Stimulated activated CD4-positive, alpha-beta T cell treated with anti-CD3 and anti-CD28 coated beads, Interleukin-15, amount 100 ng/mL, for 48 hours (primary cell): Measurements from ENCODE around the gene EFNA1.
A peak's percentile ranks its signal among the peaks of the same experiment; 100 is the strongest.
"Not testable (repeated sequence)": the region's sequence is repeated elsewhere in the genome, so short reads cannot be mapped to it uniquely, and the experiment has no call there.

ENCODE experiments used
- DNase-seq, 2 donors: peaks; one replicate each; pipeline ENCODE4 v3.0.0-alpha.2; 2020; ENCODE audit warnings: low read depth in 2 of 2

The EFNA1 gene

GRCh38 chr1:155145491-155145890 lies 17.8 kb downstream of the EFNA1 start:
- DNase-seq, result no peak

DNA sequence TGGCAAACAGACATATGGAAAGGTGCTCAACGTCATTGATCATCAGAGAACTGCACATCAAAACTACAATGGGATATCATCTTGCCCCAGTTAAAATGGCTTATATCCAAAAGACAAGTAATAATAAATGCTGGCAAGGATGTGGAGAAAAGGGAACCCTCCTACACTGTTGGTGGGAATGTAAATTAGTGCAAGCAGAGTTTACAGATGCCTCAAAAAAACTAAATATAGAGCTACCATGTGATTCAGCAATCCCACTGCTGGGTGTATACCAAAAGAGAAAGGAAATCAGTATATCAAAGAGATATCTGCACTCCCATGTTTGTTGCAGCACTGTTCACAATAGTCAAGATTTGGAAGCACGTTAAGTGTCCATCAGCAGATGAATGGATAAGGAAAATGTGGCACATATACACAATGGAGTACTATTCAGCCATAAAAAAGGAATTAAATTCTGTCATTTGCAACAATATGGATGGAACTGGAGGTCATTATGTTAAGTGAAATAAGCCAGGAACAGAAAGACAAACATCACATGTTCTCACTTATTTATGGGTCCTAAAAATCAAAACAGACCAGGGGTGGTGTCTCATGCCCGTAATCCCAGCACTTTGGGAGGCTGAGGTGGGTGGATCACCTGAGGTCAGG lies 28.4 kb downstream of the EFNA1 start:
- DNase-seq, result not testable (repeated sequence)

DNA sequence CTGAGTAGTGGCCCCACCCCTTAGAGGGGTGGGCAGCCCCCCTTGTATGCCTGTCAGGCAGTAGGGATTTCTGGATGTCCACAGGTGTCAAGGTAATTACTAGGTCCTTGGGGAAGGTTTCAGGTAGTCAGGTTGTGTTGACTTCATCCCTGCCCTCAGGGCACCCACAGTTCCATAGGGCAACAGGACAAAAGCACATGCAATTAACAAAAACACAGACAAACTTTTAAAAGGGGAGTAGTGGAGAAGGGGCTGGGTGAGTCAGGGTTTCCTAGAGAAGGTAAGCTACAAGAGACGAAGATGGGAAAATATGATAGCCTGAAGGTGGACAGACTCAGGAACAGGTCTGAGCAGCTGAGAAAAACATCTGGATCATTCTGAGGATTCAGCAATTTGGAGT lies 31.3 kb downstream of the EFNA1 start:
- no peak for DNase-seq

GRCh38 chr1:155160128-155160527 lies 32.5 kb downstream of the EFNA1 start:
- DNase-seq, result no peak

GRCh38 chr1:155162631-155163030 lies 35.0 kb downstream of the EFNA1 start:
- not testable (repeated sequence) for DNase-seq

DNA sequence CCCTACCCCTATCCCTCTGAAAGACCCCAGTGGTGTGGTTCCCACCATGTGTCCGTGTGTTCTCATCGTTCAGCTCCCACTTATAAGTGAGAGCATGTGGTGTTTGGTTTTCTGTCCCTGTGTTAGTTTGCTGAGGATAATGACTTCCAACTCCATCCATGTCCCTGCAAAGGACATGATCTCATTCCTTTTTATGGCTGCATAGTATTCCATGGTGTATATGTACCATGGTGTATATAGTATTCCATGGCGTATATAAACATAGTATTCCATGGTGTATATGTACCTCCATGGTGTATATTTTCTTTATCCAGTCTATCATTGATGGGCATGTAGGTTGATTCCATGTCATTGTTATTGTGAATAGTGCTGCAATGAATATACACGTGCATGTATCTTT lies 36.1 kb downstream of the EFNA1 start:
- DNase-seq, result not testable (repeated sequence)

DNA sequence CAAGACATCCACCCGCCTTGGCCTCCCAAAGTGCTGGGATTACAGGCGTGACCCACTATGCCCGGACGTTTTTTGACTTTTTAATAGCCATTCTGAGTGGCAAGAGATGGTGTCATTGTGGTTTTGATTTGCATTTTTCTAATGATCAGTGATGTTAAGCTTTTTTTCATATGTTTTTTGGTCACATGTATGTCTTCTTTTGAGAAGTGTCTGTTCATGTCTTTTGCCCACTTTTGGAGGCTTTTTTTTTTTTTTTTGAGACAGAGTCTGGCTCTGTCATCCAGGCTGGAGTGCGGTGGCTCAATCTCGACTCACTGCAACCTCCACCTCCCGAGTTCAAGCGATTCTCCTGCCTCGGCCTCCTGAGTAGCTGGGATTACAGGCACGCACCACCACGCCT lies 36.9 kb downstream of the EFNA1 start:
- not testable (repeated sequence) for DNase-seq

GRCh38 chr1:155166051-155166470 lies 38.4 kb downstream of the EFNA1 start:
- DNase-seq, result no peak

GRCh38 chr1:155166471-155167165 lies 38.9 kb downstream of the EFNA1 start:
- no peak for DNase-seq

DNA sequence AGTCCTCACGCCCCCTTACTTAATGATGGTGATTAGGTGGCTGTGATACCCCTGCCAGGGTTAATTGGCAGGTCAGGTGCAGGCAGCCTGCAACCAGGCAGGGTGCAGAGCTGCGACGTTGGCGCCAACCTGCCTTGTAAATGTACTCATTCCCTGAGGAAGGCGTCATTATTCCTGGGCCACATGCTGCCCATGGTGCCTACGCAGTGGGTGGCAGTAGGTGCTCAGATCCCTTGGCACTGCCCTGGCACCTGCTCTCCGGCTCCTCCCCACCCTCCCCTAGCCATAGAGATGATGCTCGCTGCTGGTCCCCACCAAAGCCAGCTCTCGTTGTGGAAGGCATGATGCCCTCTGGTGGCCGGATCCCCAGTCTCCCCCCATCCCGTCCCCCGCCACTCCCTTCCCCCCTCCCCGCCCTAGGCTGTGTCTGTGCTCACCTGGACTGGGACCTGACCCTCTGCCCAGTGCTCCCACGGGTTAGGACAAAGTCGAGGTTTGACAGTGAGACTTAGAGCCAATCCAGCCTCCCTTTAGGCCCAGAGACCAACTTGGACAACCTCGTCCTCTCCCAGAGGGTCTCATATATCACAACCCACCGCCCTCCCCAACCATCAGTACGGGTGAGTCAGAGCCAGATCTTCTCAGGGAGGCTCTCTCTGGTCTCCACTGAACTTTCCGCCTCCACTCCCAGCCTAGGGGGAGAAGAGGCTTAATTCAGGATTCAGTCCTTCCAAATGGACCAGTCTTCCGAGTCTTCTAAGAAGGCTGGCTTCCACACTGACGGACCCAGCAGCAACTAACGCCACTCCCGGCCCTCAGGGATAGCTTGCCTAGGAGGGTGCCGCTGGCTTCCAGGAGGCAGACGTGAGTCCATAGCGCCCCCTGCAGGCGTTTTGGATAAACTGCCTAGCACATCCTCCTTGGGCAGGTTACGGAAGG lies 39.8 kb downstream of the EFNA1 start:
- DNase-seq, result peak; percentile 70 to 84

DNA sequence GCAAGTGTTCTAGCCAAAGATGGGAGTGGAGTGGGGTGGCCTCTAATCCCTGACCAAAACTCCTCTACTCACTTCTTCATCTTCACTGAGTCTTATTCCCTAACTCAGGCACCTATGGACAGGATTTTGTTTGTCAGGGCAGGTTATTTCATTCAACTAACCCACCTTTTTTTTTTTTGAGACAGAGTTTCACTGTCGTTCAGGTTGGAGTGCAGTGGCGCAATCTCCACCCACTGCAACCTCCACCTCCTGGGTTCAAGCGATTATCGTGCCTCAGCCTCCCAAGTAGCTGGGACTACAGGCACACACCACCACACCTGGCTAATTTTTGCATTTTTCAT lies 40.4 kb downstream of the EFNA1 start:
- DNase-seq, result not testable (repeated sequence)

DNA sequence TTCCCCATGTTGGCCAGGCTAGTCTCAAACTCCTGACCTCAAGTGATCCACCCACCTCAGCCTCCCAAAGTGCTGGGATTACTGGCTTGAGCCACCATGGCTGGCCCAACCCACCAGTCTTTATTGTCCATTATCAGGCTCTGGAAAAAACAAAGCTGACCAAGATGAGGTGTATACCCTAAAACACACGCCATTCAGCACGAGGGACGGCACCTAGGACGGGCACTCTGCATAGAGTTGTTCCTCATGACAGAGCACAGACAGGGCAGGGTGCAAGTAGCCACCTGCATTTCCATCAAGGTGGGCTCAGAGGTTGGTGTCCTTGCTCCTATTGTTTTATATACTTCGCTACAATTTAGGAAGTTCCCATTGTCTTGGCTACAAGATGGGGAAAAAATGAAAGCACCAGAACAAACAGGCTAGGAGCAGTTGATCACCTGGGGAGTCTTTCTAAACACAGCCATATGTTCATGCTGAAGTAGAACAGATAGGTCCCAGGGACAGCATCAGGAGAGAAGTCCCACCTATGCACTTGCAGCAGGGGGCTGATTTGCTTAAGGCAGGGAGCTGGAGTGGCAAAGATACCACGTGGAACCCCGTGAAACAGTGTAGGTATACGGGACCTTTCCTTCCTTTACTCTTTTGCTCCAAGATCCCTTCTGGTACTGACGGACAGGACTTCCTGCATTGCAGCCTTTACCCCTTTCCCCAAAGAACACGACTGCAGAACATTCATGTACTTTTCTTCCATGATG lies 41.0 kb downstream of the EFNA1 start:
- no peak for DNase-seq

DNA sequence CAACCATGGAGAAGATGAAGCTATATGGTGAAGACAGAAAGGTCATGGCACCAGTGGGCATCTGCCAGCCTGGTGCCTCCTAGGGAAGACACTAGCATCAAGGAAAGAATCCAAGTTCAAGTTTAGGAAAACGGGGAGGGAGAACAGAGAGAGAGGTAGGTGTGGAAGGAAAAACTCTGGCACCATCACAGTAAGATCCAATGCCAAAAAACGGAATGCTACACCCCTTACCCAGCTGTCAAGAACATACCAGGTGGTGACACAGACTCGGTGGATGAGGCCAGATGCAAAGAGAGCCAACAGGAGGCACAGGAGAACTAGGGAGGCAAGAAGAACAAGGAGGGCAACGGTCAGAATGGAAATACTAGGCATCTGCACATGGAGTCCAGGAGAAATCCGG lies 41.9 kb downstream of the EFNA1 start:
- DNase-seq, result no peak

- no peak for DNase-seq
Measured at GRCh38 chr1:155170101-155170785, 42.6 kb downstream of the EFNA1 start.

GRCh38 chr1:155170806-155171205 lies 43.1 kb downstream of the EFNA1 start:
- no peak for DNase-seq

DNA sequence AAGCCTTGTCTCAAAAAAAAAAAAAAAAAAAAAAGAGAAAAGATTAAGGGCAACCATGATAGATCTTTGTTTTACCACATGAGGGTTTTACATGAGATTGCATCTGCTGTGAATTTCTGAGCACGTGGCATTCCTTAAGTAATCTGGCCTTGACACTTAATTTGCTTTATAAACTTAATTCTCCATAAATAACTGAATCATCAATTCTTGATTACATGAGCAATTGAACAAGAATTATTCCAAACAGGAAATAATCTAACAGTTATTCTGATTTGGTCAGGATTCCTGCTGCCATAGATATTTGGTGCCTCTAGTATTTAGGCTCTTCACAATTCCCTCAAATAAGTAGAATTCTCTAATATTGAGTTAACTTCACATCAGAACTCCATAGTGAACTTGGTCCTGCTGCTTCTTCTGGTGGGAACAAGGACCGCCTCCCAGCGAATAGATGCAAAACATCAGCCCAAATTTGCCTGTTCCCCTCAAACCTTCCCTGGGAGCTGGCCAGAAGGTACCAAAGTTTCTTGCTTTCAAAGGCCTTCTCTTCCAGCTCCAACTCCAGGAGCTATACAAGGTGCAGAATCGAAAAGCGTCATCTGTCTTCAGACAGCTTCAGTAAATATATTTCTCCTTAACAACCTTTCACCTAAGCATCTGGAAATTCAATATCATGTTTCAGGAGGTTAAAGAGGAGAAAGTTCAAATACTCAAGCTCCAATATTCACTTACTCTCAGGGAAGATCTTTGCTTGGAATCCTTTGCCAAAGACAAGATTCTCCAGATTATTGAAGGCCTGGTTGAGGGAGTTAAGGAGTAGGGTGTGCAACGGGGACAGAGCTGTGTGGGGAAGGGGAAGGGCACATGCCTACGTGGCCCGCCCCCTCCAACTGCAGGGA lies 44.4 kb downstream of the EFNA1 start:
- no peak for DNase-seq

DNA sequence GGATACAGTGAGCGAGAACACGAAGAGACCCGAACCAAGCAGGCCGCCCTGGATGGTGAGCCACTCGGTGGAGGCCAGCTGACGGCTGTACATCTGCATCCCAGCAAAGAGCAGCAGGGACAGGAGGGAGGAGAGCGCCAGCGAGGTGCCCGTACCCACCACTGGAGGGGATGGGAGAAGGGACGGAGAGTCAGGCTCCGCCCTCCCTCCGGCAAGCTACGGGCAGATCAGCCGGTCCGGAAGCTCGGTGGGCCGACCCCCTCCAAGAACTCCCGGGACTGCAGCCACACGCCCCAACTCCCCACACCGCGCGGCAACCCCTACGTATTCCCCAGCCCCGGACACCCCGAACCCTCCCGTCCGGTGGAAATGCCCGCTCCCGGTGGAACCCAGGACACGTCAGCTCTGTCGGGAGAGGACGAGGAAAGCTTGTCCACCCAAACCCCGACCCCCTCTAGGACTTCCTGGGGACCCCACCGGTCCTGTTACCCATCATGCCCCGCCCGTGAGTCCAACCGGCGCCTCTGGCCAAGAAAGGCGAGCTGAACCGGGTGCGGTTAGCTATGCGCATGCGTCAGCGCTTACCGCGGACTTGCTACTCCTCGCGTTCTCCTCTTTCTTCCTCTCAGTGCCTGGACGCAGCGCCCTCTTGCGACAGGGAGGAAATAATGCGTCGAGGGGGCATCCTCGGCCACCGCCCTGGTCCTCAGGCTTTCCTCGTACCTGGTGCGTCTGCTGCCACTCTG lies 45.2 kb downstream of the EFNA1 start, which contains the start of gene KRTCAP2:
Gene KRTCAP2 (minus strand): TSS at position 573 of the 746 bp plus-strand sequence. CDS start 80 bp downstream, at position 493.
- DNase-seq, result peak; percentile 93 to 94

GRCh38 chr1:155173478-155174323 lies 46.0 kb downstream of the EFNA1 start, which contains the start of gene TRIM46:
Gene TRIM46 (plus strand): TSS chr1:155173849. CDS start chr1:155173967, 118 bp downstream.
- DNase-seq, result peak in 1 of 2 donors; percentile 66
